Stimulated activated naive CD8-positive, alpha-beta T cell treated with anti-CD3 and anti-CD28 coated beads, Interleukin-15, amount 100 ng/mL, for 72 hours (primary cell): ENCODE data around the gene C19orf85.
"Not testable (repeated sequence)": the region's sequence is repeated elsewhere in the genome, so short reads cannot be mapped to it uniquely, and the experiment has no call there.

ENCODE experiments used
- ATAC-seq: fragments of 150-1000 bp; cut with Tn5 transposase; 2 replicates; pipeline ENCODE4 v1.10.0; 2021; ENCODE audit warnings: mild to moderate bottlenecking, moderate library complexity
- DNase-seq, 2 donors: peaks; one replicate each; pipeline ENCODE4 v3.0.0; 2021 to 2022
- H3K27ac Mint-ChIP-seq, 2 donors: one replicate each; pipeline ENCODE4 v1.8.0; 2022; ENCODE audit warnings: mild to moderate bottlenecking in 2 of 2, mixed read lengths in 2 of 2, moderate library complexity in 2 of 2
- H3K27me3 Mint-ChIP-seq: one replicate; pipeline ENCODE4 v1.8.0; 2022; ENCODE audit warnings: mixed read lengths
- H3K4me1 Mint-ChIP-seq: one replicate; pipeline ENCODE4 v1.8.0; 2022; ENCODE audit warnings: mild to moderate bottlenecking, mixed read lengths
- H3K4me3 Mint-ChIP-seq, 2 donors: one replicate each; pipeline ENCODE4 v1.8.0; 2022; ENCODE audit warnings: mild to moderate bottlenecking in 2 of 2, mixed read lengths in 2 of 2, moderate library complexity in 1 of 2
- H3K9me3 Mint-ChIP-seq, 2 donors: one replicate each; pipeline ENCODE4 v1.8.0; 2022; ENCODE audit warnings: mixed read lengths in 2 of 2

The C19orf85 gene

DNA sequence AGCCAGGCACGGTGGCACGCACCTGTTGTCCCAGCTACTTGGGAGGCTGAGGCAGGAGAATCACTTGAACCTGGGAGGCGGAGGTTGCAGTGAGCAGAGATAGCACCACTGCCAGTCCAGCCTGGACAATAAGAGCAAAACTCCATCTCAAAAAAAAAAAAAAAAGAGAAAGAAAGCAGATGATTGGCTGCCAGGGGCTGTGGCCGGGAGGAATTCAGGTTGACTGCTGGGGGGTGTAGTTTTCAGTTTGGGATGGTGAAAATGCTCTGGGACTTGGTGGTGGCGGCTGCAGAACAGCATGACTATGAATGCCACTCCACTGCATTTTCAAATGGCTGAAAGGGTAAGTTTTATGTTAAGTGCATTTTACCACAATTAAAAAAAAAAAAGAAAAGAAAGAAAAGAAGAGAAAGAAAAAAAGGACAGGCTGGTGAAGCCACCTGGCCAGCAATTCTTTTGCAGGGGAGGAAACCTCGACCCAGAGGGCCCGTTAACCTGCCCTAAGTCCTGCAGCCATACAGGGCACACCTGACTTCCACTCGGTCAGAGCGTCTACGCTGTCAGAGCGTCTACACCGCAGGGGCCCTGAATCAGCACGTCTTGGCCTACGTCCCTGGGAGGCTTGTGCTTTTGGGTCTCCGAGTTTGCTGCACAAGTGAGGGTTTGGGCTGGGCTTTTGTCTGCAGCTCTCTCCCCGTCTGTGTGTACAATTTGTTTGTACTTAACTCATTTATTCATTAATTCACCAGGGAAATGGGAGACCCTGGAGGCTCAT lies 6.7 kb downstream of the C19orf85 start:
- no peak overlapping the region for H3K4me3 Mint-ChIP-seq

GRCh38 chr19:55456347-55456746 lies 8.2 kb downstream of the C19orf85 start:
- H3K9me3 Mint-ChIP-seq: no peaks in the 10 kb centered on the region
- peak overlapping the region in 1 of 2 donors; percentile 91 for H3K27ac Mint-ChIP-seq
- DNase-seq (no peak), ATAC-seq (no peak)
- H3K27me3 Mint-ChIP-seq: no peaks in the 10 kb centered on the region
- no peak overlapping the region for H3K4me3 Mint-ChIP-seq
- H3K4me1 Mint-ChIP-seq: peaks cover 51% of the 10 kb centered on the region

More for the DNA sequence above, 6.7 kb downstream of the C19orf85 start:
- H3K9me3 Mint-ChIP-seq: no peaks in the 10 kb centered on the region
- ATAC-seq (no peak), DNase-seq (no peak)
- no peak overlapping the region for H3K27ac Mint-ChIP-seq
- H3K4me1 Mint-ChIP-seq: peaks cover 53% of the 10 kb centered on the region
- H3K27me3 Mint-ChIP-seq: no peaks in the 10 kb centered on the region

DNA sequence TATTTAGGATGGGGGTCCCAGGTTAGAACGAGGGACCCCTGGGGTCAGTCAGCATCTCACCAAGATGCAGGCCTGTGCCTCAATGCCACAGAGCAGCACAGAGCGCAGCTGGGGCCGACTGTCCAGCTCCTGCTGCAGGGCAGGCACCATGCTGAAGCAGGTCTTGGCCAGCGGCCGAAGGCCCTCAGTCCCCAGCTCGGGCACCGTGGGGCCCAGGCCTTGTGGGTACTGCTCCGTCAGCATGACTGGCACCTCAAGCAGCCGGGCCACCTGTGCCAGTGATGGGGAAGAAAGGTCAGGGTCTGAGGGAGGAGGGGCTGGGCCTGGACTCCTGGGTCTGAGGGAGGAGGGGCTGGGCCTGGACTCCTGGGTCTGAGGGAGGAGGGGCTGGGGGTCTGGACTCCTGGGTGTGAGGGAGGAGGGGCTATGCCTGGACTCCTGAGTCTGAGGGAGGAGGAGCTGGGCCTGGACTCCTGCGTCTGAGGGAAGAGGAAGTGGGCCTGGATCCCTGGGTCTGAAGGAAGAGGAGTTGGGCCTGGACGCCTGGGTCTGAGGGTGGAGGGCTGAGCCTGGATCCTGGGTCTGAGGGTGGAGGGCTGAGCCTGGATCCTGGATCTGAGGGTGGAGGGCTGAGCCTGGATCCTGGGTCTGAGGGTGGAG lies 8.8 kb downstream of the C19orf85 start:
- Mint-ChIP-seq H3K27me3 (no peaks in the 10 kb centered on the region), H3K9me3 (no peaks in the 10 kb centered on the region), H3K27ac (no peak overlapping the region), H3K4me1 (peaks cover 45% of the 10 kb centered on the region), H3K4me3 (no peak overlapping the region)
- DNase-seq: no peak
- ATAC-seq: no peak

DNA sequence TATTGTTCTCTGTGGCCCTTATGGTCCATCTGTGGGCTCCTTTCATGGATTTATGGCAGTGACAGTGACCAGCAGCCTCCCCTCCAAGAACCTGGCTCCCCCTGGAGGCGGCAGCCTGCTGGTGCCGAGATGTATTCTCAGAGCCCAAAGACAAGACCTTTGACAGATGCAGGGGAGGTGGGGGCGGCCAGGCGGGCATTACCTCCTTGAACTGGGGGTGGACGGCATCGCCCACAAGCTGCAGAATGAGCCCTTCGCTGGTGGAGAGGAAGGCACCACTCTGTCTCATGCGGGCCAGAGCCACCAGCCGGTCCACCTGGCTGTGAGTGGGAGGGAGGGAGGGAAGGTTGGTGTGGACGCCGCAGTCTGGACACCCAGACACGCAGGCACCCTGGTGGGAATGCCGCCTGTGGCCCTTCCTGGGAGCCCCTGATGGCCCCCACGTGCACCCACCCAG lies 9.7 kb downstream of the C19orf85 start:
- Mint-ChIP-seq H3K4me1 (peaks cover 41% of the 10 kb centered on the region), H3K4me3 (no peak overlapping the region), H3K9me3 (no peaks in the 10 kb centered on the region), H3K27ac (no peak overlapping the region), H3K27me3 (no peaks in the 10 kb centered on the region)
- ATAC-seq (peak; percentile 46), DNase-seq (peak; percentile 54 to 55)

- DNase-seq (no peak), ATAC-seq (no peak)
- peak overlapping the region; percentile 14 to 54 for H3K4me3 Mint-ChIP-seq
- H3K4me1 Mint-ChIP-seq: peaks cover 37% of the 10 kb centered on the region
- H3K9me3 Mint-ChIP-seq: no peaks in the 10 kb centered on the region
- no peaks in the 10 kb centered on the region for H3K27me3 Mint-ChIP-seq
- no peak overlapping the region for H3K27ac Mint-ChIP-seq
These were observed 10.9 kb downstream of the C19orf85 start for GRCh38 chr19:55453511-55454260.

- Mint-ChIP-seq H3K9me3 (no peaks in the 10 kb centered on the region), H3K27me3 (no peaks in the 10 kb centered on the region), H3K4me3 (peak overlapping the region; percentile 12 to 14), H3K27ac (no peak overlapping the region), H3K4me1 (peaks cover 31% of the 10 kb centered on the region)
- DNase-seq (no peak), ATAC-seq (no peak)
These were observed 11.7 kb downstream of the C19orf85 start for GRCh38 chr19:55452749-55453346.

DNA sequence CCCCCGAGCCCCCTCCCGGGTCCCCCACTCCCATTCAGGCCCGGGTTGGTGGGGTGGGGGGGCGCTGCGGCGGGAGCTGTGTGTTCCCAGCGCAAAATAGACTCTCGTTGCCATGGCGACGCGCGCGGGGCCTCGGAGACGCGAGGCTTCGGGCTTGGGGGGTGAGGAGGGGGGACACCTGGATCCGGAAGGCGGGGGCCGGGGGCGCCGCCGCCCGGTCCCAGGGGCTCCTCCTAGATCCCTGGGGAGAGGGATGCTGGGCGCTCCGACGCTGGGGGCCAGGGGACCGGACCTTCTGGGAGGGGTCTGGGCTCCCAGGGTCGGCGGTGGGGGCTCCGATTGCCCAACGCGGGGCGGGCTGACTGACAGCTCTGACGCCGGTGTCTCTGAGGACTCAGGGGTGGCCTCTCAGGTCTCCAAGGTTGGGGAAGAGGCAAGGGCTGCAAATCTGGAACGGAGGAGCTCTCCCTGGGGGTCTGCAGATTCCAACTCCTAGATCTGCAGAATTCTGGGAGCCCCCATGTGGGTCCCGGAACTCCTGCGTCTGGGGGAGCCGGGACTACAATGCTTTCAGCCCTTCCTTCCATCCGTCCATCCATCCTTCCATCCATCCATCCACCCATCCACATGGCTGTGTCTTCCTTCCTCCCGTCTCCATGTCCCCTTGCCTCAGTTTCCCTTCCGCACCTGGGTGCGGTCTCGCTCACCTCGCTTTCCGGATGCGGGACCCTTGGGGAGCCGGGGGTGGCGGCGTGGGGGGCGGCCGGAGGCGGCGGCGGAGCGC lies 12.4 kb downstream of the C19orf85 start:
- no peak for ATAC-seq
- no peak overlapping the region for H3K27ac Mint-ChIP-seq
- peaks cover 27% of the 10 kb centered on the region for H3K4me1 Mint-ChIP-seq
- H3K27me3 Mint-ChIP-seq: no peaks in the 10 kb centered on the region
- H3K4me3 Mint-ChIP-seq: peak overlapping the region; percentile 59 to 74
- no peak for DNase-seq
- no peaks in the 10 kb centered on the region for H3K9me3 Mint-ChIP-seq

DNA sequence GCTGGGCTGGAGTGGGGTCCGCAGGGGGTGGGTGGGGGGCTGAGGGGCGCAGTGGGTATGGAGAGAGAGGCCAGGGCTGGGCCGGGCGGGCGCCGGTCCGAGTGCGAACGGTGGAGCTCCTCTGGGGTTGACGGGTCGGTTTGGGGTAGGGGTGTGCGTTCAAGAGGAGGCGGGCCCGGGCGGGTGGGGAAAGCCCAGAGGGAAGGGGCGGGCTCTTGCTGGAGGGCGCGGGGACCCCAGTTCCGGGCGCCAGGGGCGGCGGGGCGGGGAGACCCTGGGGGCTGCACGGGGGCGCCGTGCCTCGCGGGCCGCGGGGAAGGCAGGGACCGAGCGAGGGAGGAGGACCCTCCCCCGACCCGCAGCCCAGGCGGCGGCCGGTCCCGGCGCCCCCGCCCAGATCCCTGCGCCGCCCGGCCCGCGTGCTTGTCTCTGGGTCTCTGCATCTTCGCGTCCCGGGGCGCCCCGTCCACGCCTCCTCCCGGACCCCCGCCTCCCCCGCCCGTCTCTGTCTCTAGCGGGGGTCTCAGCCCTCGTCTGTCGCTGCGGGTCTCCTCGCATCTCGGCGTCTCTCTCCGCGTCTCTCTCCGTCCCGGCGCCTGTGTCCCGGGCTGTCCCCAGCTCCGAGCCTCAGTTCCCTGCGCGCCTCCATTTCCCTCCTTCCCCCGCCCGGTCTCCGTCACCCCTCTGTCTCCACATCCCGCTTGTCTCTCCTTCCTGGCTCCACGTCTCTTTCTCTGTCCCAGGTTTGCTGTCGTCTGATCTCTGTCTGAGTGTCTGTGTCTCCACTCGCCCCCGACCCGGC lies 13.2 kb downstream of the C19orf85 start:
- Mint-ChIP-seq H3K9me3 (no peaks in the 10 kb centered on the region), H3K4me3 (peak overlapping the region; percentile 59 to 74), H3K4me1 (peaks cover 27% of the 10 kb centered on the region), H3K27ac (no peak overlapping the region), H3K27me3 (no peaks in the 10 kb centered on the region)
- DNase-seq: no peak
- ATAC-seq: peak; percentile 29

DNA sequence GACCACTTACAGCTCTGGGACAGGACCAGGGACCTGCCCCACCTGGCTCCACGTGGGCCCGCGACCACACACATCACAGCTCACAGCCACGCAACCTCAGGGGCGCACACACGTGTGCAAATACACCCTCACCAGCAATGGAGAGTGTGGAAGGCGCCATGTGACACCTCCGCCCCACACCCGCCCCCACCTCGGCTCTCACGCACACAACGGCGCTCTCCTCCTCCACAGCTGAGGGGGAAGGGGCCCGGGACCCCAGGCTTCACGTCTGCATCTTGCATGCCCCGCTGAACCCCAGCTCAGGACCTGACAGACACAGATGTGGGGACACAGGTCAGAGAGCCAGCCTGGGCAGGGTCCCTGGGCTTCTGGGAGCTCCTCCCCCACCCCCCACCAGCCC lies 15.1 kb downstream of the C19orf85 start:
- ATAC-seq: no peak
- Mint-ChIP-seq H3K4me3 (no peak overlapping the region), H3K9me3 (no peaks in the 10 kb centered on the region), H3K27me3 (no peaks in the 10 kb centered on the region), H3K27ac (no peak overlapping the region), H3K4me1 (peaks cover 27% of the 10 kb centered on the region)
- DNase-seq: no peak

DNA sequence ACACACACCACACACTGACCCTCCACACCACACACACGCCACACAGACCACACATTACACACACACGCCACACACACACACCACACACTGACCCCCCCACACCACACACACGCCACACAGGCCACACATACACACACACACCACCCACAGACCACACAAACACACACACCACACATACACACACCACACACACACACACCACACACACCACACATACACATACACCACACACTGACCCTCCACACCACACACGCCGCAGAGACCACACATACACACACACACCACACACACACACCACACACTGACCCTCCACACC lies 16.4 kb downstream of the C19orf85 start:
- H3K27ac Mint-ChIP-seq, H3K4me3 Mint-ChIP-seq, H3K9me3 Mint-ChIP-seq, ATAC-seq, DNase-seq, H3K27me3 Mint-ChIP-seq: not testable (repeated sequence)
- peaks cover 21% of the 10 kb centered on the region for H3K4me1 Mint-ChIP-seq

DNA sequence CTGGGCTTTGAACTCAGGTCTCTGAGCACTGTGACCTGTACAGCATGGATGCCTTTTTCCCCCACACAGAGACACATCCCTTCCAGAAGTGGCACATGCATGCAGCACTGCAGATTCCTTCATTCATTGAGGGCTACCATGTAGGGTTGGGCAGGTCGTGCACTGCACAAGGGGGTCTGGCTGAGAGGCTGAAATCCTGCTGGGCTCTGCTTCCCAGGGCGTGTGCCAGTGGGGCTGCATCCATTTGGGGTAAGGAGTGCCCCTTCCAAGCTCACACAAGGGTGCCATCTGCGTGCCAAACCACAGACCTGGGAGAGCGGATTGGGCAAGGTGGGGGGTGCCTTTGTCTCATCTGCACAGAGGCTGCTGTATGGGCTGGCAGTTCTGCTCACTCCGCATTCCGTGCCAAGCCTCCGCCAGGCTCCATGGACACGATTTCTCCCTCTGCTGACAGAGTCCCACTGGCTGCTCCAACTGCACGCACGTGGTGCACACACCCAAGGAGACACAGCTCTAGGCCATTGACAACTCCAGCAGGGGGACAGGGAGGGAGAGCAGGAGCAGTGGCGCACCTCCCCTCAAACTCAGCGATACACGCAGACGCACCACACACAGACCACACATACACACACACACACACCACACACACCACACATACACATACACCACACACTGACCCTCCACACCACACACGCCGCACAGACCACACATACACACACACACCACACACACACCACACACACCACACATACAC lies 17.0 kb downstream of the C19orf85 start:
- H3K27ac Mint-ChIP-seq: no peak overlapping the region
- ATAC-seq: peak; percentile 53
- H3K4me1 Mint-ChIP-seq: peaks cover 20% of the 10 kb centered on the region
- H3K9me3 Mint-ChIP-seq: no peaks in the 10 kb centered on the region
- no peak for DNase-seq
- no peaks in the 10 kb centered on the region for H3K27me3 Mint-ChIP-seq
- no peak overlapping the region for H3K4me3 Mint-ChIP-seq

DNA sequence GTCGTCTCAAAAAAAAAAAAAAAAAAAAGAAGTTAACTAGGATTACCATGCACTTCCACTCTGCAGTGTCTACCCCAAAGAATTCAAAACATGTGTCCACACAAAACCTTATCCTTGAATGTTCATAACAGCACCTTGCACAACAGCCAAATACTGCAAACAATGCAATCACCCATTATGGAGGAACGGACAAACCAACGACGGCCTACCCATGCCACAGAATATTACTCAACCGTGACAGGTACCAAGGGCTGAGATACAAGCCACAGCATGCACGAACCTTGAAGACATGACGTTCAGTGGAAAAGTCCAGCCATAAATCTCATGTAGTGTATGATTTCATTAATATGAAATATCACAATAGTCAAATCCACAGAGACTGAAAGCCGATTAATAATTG lies 18.5 kb downstream of the C19orf85 start:
- peaks cover 20% of the 10 kb centered on the region for H3K4me1 Mint-ChIP-seq
- ATAC-seq: no peak
- no peak overlapping the region for H3K4me3 Mint-ChIP-seq
- H3K27me3 Mint-ChIP-seq: no peaks in the 10 kb centered on the region
- no peaks in the 10 kb centered on the region for H3K9me3 Mint-ChIP-seq
- H3K27ac Mint-ChIP-seq: no peak overlapping the region
- DNase-seq: no peak

- peaks cover 27% of the 10 kb centered on the region for H3K4me1 Mint-ChIP-seq
- no peak overlapping the region for H3K27ac Mint-ChIP-seq
- no peak overlapping the region for H3K4me3 Mint-ChIP-seq
- no peaks in the 10 kb centered on the region for H3K27me3 Mint-ChIP-seq
- ATAC-seq (no peak), DNase-seq (no peak)
- H3K9me3 Mint-ChIP-seq: no peaks in the 10 kb centered on the region
These were observed 19.9 kb downstream of the C19orf85 start for GRCh38 chr19:55444646-55445045.
